ENCODE results near the gene SNED1. TPM values are rescaled to one million over a fixed set of nuclear protein-coding genes. Genes with fewer than 3 reads are reported as not detected.
A peak's percentile ranks its signal among the peaks of the same experiment; 100 is the strongest.

SNED1 gene
- total RNA-seq, 2 donors from 2014 or later = 9.4 to 10.1 TPM

- DNase-seq = peak in 1 of 2 donors; percentile 66
- peak; percentile 98 for ATAC-seq
- intact Hi-C loops (cut with DNase I, micrococcal nuclease) = no loop called here
These were observed 125.6 kb downstream of the SNED1 start for GRCh38 chr2:241123816-241124536.

DNA sequence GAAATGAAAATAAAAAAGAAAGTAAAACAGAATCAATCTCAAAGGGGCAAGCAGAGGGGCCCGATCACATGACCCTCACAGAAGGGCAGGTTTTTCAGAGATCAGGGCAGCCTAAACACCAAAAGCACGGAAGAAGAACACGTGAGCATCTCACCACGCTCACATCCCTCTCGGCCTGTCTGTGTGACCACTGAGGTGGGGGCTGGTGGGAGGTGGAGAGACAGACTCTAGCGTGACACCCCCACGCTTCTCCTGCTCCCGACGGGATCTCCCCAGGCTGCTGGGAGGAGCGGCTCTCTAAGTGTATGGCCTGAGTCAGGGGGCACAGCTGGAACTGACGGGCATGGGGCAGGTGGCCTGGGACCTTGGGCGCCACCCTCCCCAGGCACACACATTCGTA is 127.2 kb downstream of the SNED1 start:
- DNase-seq (peak in 1 of 2 donors; percentile 8), ATAC-seq (no peak)
- intact Hi-C loops (cut with DNase I, micrococcal nuclease) = no loop called here

GRCh38 chr2:241126201-241126611 is 127.8 kb downstream of the SNED1 start:
- ATAC-seq (no peak), DNase-seq (peak in 1 of 2 donors; percentile 15)
- intact Hi-C loops (cut with DNase I, micrococcal nuclease) = no loop called here

GRCh38 chr2:241126771-241127202 is 128.4 kb downstream of the SNED1 start:
- DNase-seq (peak in 1 of 2 donors; percentile 15), ATAC-seq (no peak)
- intact Hi-C loops (cut with DNase I, micrococcal nuclease) = no loop called here

- DNase-seq = peak in 1 of 2 donors; percentile 8
- ATAC-seq = no peak
These were observed 129.8 kb downstream of the SNED1 start for GRCh38 chr2:241128266-241128665.

GRCh38 chr2:241129086-241129871 is 130.9 kb downstream of the SNED1 start:
- peak in 1 of 2 donors; percentile 12 for DNase-seq
- intact Hi-C loops (cut with DNase I, micrococcal nuclease) = no loop called here
- ATAC-seq = no peak

More at GRCh38 chr2:241128266-241128665, 129.8 kb downstream of the SNED1 start:
- intact Hi-C loops (cut with DNase I, micrococcal nuclease) = no loop called here

DNA sequence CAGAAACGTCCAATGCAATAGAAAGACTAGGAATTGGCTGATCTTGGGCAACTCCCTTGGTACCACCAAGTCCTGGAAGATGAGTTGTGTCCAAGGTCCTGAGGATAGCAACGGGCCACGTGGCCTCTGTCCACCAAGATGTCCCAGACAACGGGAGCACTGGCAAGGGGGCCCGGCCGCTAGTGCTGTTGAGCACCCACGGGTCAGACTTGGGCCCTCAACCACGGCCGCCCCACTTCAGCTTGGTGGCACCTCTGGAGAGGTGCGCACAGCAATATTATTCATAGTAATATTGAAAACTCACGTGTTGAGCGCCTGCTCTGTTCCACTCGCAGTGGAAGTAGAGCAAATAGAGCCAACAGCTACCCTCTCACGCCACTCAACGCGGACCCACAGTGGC is 131.9 kb downstream of the SNED1 start:
- DNase-seq (peak in 1 of 2 donors; percentile 8), ATAC-seq (no peak)
- intact Hi-C loops (cut with DNase I, micrococcal nuclease) = no loop called here

GRCh38 chr2:241131531-241131930 is 133.1 kb downstream of the SNED1 start:
- intact Hi-C loops (cut with DNase I, micrococcal nuclease) = no loop called here
- ATAC-seq (no peak), DNase-seq (peak in 1 of 2 donors; percentile 11)

DNA sequence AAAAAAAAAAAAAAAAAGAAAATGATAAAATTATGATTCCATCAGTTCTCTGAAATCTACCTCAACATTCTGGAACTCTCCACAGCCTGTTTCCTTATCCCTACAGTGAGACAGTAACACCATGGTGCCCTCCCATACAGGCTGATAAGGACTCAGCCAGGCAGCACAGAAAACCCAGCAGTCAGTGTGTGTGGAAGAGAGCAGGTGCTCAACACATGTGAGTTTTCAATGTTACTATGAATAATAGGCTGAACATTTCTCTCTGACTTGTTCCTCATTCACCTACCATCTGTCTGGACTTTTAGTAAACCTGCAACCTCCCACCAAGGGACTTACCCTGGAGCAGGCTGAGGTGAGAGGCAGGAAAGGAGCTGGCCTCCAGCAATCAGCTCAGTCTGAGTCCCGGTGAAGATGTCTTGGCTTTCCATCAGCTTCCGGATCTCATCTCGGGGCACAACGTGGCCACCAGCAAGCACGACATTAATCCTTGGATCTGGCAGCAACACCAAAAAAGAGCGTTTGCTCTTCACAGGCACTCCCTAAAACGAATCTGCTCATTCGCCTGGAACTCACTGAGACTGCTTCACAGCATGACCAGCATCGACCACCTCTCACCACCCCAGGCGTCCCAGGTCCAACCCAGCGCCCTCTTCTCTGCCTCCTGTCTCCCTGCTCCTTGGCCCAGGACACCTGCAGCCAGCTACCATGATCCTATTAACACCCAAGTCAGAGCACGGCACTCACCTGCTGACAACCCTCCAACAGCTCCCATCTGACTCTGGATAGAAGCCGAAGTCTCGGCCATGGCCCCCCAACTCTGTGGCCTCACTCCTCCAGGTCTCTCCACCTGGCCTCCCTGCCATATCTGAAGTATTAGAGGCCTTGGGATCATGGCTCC is 134.4 kb downstream of the SNED1 start:
- no peak for ATAC-seq
- peak in 1 of 2 donors; percentile 6 for DNase-seq
- intact Hi-C loops (cut with DNase I, micrococcal nuclease) = no loop called here

DNA sequence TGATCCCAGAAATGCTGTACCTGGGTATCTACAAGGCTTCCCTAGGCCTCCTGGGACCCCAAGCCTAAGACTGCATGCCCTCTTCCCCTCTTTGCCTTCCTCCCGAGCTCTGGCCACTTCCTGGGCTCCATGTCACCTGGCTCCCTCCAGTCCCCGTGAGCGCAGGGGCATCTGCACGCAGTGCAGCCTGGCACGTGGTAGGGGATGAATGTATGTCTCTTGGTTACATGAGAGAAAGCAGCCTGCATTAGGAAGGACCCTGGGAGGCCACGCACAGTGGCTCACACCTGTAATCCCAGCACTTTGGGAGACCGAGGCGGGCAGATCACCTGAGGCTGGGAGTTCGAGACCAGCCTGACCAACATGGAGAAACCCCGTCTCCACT is 135.0 kb downstream of the SNED1 start:
- intact Hi-C loops (cut with DNase I, micrococcal nuclease) = no loop called here
- DNase-seq (no peak), ATAC-seq (no peak)

- intact Hi-C loops (cut with DNase I, micrococcal nuclease) = no loop called here
These were observed 136.3 kb downstream of the SNED1 start for GRCh38 chr2:241134711-241135110.

DNA sequence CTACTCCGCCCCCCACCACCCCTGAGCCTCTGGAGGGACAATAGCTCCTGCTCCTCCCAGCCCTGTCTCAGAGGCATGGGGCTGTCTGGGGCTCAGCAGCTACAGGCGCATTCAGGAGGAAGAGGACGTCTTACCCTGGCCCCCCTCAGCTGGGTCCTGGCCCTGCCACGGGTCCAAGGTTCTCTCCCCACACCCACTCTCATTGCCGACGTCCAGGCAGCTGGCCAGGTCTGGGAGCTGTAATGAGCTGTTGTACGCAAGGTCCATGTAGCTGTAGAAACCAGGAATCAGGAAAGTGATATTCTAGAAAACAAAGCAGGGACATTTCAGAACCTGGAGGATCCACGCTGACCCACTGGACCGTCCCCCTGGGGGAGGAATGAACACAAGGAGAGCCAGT is 137.3 kb downstream of the SNED1 start:
- ATAC-seq (peak; percentile 98), DNase-seq (peak; percentile 65 to 77)
- intact Hi-C loops (cut with DNase I, micrococcal nuclease) = no loop called here

More at GRCh38 chr2:241134711-241135110, 136.3 kb downstream of the SNED1 start:
- DNase-seq = no peak
- no peak for ATAC-seq

DNA sequence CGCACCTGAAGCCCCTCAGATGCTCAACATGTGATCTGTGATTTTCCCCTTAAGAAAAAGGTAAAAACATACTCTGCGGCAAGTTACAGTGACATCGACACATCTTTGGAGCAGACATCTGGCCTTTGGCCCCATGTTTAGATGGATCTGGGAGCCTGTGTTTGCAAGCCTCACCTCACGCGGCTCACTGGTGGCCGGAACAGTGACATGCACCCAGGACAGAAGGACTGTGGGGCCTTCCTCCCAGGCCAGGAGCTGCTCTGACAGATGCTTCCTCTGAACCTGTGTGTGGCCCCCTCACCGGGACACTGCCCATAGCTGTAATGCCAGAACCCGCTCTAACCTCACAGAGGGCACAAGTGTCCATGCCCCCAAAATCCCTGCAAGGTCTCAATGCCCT is 137.8 kb downstream of the SNED1 start:
- peak; percentile 30 for ATAC-seq
- intact Hi-C loops (cut with DNase I, micrococcal nuclease) = no loop called here
- DNase-seq = no peak

DNA sequence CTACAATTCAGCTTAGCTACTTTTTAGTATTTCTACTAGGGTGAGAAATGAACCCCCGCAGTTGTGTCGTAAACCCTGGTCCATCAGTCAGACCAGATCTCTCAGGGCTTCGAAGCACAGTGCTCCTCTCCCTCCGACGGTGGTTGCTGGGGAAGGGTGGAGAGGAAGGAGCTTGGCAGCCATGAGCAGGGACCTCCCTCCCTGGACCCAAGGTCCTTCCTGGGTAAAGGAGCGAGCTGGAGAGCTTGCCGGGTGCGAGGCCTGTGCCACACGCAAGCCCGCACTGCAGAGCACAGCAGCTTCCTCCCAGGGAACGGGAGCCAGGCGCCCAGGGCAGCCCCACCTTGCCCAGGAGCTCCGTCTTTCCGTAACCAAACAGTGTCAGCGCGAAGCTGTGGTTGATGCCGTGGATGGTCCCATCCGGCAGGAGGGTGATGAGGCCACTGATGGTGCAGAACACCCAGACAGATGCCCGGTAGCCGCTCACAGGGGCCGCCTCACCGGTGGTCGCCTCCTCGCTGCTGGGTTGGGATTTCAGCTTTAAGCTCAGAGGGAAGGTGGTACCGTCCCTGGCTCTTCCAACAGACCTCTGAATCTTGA is 138.3 kb downstream of the SNED1 start:
- no peak for DNase-seq
- intact Hi-C loops (cut with DNase I, micrococcal nuclease) = no loop called here
- no peak for ATAC-seq

DNA sequence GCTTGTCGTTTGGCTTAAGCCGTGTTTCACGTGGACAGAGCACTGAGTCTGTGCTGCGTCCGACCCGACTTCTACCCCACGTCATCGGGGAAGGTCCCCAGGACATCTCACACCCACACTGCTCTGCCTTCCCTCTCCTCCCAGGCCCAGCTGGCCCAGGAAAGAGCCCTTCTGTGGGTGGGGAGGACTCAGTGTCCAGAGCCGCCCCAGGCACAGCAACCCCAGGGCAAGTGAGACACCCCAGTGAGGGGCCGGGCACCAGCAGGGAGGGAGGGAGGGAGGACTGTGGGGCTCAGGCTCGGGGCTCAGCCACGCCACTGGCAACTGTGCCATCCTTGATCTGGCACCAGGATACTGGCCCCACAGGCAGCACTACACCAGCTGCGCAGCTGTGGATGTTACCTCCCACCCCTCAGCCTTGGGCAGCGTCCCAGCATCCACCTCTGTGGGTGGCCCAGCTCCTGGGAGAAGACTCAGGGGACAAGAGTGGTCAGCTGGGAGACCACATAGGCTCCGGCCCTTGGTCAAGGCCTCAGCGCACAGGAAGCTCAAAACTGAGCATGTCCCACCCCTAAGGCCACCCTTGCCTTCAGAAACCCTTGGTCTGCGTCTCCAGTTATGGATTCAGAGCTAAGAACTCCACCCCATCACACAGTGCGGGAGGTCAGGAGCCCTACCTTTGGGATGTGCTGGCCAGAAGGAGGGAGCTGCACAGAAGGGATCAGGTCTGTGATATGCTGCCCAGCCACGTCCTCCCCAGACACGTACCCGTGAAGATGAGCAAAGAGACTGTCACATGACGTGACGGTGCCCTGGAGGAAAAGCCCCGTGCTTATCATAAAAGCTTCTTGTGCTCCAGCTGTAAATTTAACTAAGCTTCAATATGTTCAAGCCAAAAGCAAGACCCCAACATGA is 139.1 kb downstream of the SNED1 start:
- no peak for DNase-seq
- no peak for ATAC-seq
- intact Hi-C loops (cut with DNase I, micrococcal nuclease) = no loop called here

- DNase-seq = no peak
- no peak for ATAC-seq
- intact Hi-C loops (cut with DNase I, micrococcal nuclease) = no loop called here
These were observed 140.1 kb downstream of the SNED1 start for GRCh38 chr2:241138471-241138870.

- ATAC-seq (no peak), DNase-seq (no peak)
- intact Hi-C loops (cut with DNase I, micrococcal nuclease) = no loop called here
These were observed 141.4 kb downstream of the SNED1 start for GRCh38 chr2:241139531-241140444.
